ENCODE results near the gene GTPBP4. TPM values are rescaled to one million over a fixed set of nuclear protein-coding genes. Genes with fewer than 3 reads are reported as not detected.
"Not testable (repeated sequence)": the region's sequence is repeated elsewhere in the genome, so short reads cannot be mapped to it uniquely, and the experiment has no call there.

Gene GTPBP4
- total RNA-seq, 1 donor from 2014 or later = 9.3 TPM

GRCh38 chr10:1022413-1022812, 34.2 kb downstream of the GTPBP4 start:
- peak; percentile 37 for DNase-seq (ENCODE audit: low spot score)
- no peak for ATAC-seq

GRCh38 chr10:1024103-1024502, 35.9 kb downstream of the GTPBP4 start:
- ATAC-seq (no peak), DNase-seq (ENCODE audit: low spot score) (peak; percentile 32)

- no peak for ATAC-seq
- DNase-seq (ENCODE audit: low spot score) = no peak
These were observed 37.4 kb downstream of the GTPBP4 start, which contains the start of gene IDI2 for GRCh38 chr10:1025683-1026082. IDI2 (minus strand) TSS chr10:1025859; CDS start chr10:1024723, 1,136 bp downstream.

GRCh38 chr10:1026578-1026977, 38.3 kb downstream of the GTPBP4 start:
- no peak for DNase-seq (ENCODE audit: low spot score)
- no peak for ATAC-seq

- no peak for ATAC-seq
These were observed 41.6 kb downstream of the GTPBP4 start for GRCh38 chr10:1029838-1030237.

GRCh38 chr10:1033601-1034000, 45.4 kb downstream of the GTPBP4 start:
- ATAC-seq (no peak), DNase-seq (ENCODE audit: low spot score) (no peak)

More at GRCh38 chr10:1029838-1030237, 41.6 kb downstream of the GTPBP4 start:
- no peak for DNase-seq (ENCODE audit: low spot score)

- ATAC-seq = no peak
- no peak for DNase-seq (ENCODE audit: low spot score)
These were observed 46.5 kb downstream of the GTPBP4 start for GRCh38 chr10:1034758-1035157.

- ATAC-seq (no peak), DNase-seq (ENCODE audit: low spot score) (no peak)
These were observed 47.0 kb downstream of the GTPBP4 start for GRCh38 chr10:1035201-1035600.

GRCh38 chr10:1036341-1036791, 48.1 kb downstream of the GTPBP4 start:
- no peak for ATAC-seq
- no peak for DNase-seq (ENCODE audit: low spot score)

- DNase-seq (ENCODE audit: low spot score) (no peak), ATAC-seq (no peak)
These were observed 48.9 kb downstream of the GTPBP4 start for GRCh38 chr10:1037098-1037497.

- ATAC-seq; DNase-seq (ENCODE audit: low spot score): not testable (repeated sequence)
These were observed 50.5 kb downstream of the GTPBP4 start for GRCh38 chr10:1038769-1039168.

GRCh38 chr10:1040133-1040532, 51.9 kb downstream of the GTPBP4 start:
- no peak for ATAC-seq

GRCh38 chr10:1041514-1041913, 53.3 kb downstream of the GTPBP4 start:
- DNase-seq (ENCODE audit: low spot score) (no peak), ATAC-seq (no peak)

More at GRCh38 chr10:1040133-1040532, 51.9 kb downstream of the GTPBP4 start:
- DNase-seq (ENCODE audit: low spot score) = no peak

GRCh38 chr10:1043532-1043995, 55.3 kb downstream of the GTPBP4 start:
- peak; percentile 53 for ATAC-seq
- DNase-seq (ENCODE audit: low spot score) = no peak

GRCh38 chr10:1044146-1044545, 55.9 kb downstream of the GTPBP4 start:
- DNase-seq (ENCODE audit: low spot score) (no peak), ATAC-seq (no peak)

- ATAC-seq = no peak
- DNase-seq (ENCODE audit: low spot score) = no peak
These were observed 56.7 kb downstream of the GTPBP4 start for GRCh38 chr10:1044964-1045363.

- ATAC-seq (no peak), DNase-seq (ENCODE audit: low spot score) (no peak)
These were observed 57.2 kb downstream of the GTPBP4 start for GRCh38 chr10:1045415-1045814.

- DNase-seq (ENCODE audit: low spot score) (no peak), ATAC-seq (no peak)
These were observed 59.7 kb downstream of the GTPBP4 start for GRCh38 chr10:1047937-1048336.

- DNase-seq (ENCODE audit: low spot score) (peak; percentile 58), ATAC-seq (no peak)
These were observed 60.1 kb downstream of the GTPBP4 start for GRCh38 chr10:1048349-1048731.

GRCh38 chr10:1048732-1049424, 60.6 kb downstream of the GTPBP4 start, which contains the start of gene IDI1:
IDI1 (minus strand) TSS chr10:1049119; CDS start chr10:1049003, 116 bp downstream.
- peak; percentile 99 for DNase-seq (ENCODE audit: low spot score)

GRCh38 chr10:1049425-1049958, 61.3 kb downstream of the GTPBP4 start:
- DNase-seq (ENCODE audit: low spot score) = no peak
- ATAC-seq = no peak

More at GRCh38 chr10:1048732-1049424, 60.6 kb downstream of the GTPBP4 start, which contains the start of gene IDI1:
- peak; percentile 86 for ATAC-seq

GRCh38 chr10:1050145-1050544, 61.9 kb downstream of the GTPBP4 start:
- DNase-seq (ENCODE audit: low spot score) (no peak), ATAC-seq (no peak)
